ENCODE results near the gene CEACAM21. TPM values are rescaled to one million over a fixed set of nuclear protein-coding genes. Genes with fewer than 3 reads are reported as not detected.

Gene CEACAM21
- polyA plus RNA-seq, 1 donor: 1.5 TPM

DNA sequence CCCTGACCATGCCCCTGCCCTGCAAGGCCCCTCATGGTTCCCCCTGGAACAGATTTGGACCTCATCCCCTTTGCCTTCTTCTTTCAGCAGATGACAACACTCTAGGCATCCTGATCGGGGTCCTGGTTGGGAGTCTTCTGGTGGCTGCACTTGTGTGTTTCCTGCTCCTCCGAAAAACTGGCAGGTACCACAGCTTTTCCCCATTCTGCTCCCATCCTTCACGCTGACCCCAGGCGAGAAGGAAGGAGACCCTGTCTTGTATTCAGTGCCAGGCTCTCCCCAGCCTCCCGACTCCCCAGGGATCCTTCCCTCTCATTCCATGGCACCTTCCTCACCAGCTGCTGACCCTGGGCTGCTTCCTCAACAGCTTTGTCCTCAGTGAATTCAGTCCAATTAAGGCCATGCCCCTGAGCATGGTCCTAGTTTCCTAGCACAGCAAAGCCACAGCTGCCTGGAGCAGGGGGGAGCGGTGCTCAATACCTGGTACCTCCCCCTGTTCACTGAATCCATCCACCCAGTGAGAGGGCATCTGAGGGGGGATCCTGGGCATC, 8.4 kb downstream of the CEACAM21 start:
- H3K27ac ChIP-seq (ENCODE audit: low read length): no peak overlapping the region
- no peak for DNase-seq
- H3K27me3 ChIP-seq (ENCODE audit: control insufficient read depth, insufficient read depth, low read length): no peaks in the 10 kb centered on the region
- H3K4me1 ChIP-seq (ENCODE audit: control insufficient read depth, insufficient read depth, low read length): no peaks in the 10 kb centered on the region
- WGBS (ENCODE audit: insufficient coverage, low lambda C conversion rate): no CpG with 5 or more reads among the region's 6 CpGs
- H3K9me3 ChIP-seq (ENCODE audit: control insufficient read depth, low read depth, low read length): peaks cover 8% of the 10 kb centered on the region
- H3K36me3 ChIP-seq (ENCODE audit: control insufficient read depth, insufficient read depth, low read length): no peaks in the 10 kb centered on the region
- no peak overlapping the region for H3K4me3 ChIP-seq (ENCODE audit: low read length)

DNA sequence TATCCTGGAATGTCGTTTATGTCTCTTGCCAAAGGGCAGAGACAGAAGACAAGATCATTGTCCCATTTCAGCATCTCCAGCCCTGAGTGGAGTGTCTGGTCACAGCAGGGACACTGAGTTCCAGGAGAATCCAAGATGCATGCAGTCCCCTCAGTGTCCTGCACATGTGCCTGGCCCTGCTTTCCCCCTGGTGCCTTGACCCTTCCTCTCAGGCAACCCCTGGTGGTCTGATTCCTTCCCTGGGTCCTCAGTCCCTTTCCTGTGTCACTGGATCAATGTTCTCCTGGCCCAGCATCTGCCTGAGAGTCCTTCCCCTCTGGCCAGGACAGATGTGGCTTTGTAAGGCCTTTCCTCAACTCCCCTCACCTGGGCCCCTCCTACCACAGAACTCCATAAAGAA, 9.0 kb downstream of the CEACAM21 start:
- Histone ChIP-seq H3K4me3 (ENCODE audit: low read length) (no peak overlapping the region), H3K27me3 (ENCODE audit: control insufficient read depth, insufficient read depth, low read length) (no peaks in the 10 kb centered on the region), H3K36me3 (ENCODE audit: control insufficient read depth, insufficient read depth, low read length) (no peaks in the 10 kb centered on the region), H3K9me3 (ENCODE audit: control insufficient read depth, low read depth, low read length) (peaks cover 8% of the 10 kb centered on the region), H3K27ac (ENCODE audit: low read length) (no peak overlapping the region), H3K4me1 (ENCODE audit: control insufficient read depth, insufficient read depth, low read length) (no peaks in the 10 kb centered on the region)
- no CpG with 5 or more reads among the region's 1 CpG for WGBS (ENCODE audit: insufficient coverage, low lambda C conversion rate)
- no peak for DNase-seq

GRCh38 chr19:41586064-41586463, 10.1 kb downstream of the CEACAM21 start:
- H3K27ac ChIP-seq (ENCODE audit: low read length): no peak overlapping the region
- H3K4me3 ChIP-seq (ENCODE audit: low read length): no peak overlapping the region
- no peaks in the 10 kb centered on the region for H3K4me1 ChIP-seq (ENCODE audit: control insufficient read depth, insufficient read depth, low read length)
- DNase-seq: no peak
- no peaks in the 10 kb centered on the region for H3K27me3 ChIP-seq (ENCODE audit: control insufficient read depth, insufficient read depth, low read length)
- peaks cover 8% of the 10 kb centered on the region for H3K9me3 ChIP-seq (ENCODE audit: control insufficient read depth, low read depth, low read length)
- no peaks in the 10 kb centered on the region for H3K36me3 ChIP-seq (ENCODE audit: control insufficient read depth, insufficient read depth, low read length)

DNA sequence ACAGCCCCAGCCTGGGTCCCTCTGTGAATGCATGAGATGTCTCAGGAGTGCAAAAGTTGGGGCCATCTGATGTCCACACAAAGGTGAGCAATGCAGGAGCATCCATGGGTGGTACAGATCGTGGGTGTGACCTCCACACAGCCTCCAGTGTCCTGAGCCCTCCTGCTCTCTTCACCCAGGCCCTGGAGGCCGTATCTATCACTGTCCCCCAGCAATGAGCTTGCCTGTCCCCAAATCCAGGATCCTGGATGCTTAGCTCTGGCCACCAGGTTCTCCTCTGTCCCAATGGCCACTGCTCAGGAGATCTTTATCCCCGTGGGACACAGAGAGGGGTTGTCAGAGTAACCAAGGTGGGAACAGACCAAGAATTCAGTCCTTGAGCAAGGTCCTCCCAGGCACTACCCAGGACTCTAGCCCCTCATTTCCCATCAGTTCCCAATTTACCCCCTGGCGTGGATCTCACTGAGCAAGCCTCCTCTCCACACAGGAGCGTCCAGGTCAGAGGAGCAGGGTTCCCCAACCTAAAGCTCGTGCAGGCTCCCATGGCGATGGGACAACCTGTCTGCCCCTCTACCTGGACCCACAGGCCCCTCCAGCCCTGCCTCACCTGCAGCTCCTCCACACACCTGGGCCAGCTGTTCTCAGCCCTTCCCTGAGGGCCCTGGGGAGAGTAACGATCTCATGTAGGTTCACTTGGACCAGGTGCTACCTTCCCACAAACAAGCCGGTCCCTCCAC, 11.3 kb downstream of the CEACAM21 start:
- WGBS (ENCODE audit: insufficient coverage, low lambda C conversion rate): no CpG with 5 or more reads among the region's 9 CpGs
- no peak for DNase-seq
- Histone ChIP-seq H3K9me3 (ENCODE audit: control insufficient read depth, low read depth, low read length) (peaks cover 3% of the 10 kb centered on the region), H3K4me1 (ENCODE audit: control insufficient read depth, insufficient read depth, low read length) (no peaks in the 10 kb centered on the region), H3K36me3 (ENCODE audit: control insufficient read depth, insufficient read depth, low read length) (no peaks in the 10 kb centered on the region), H3K27me3 (ENCODE audit: control insufficient read depth, insufficient read depth, low read length) (no peaks in the 10 kb centered on the region), H3K27ac (ENCODE audit: low read length) (no peak overlapping the region), H3K4me3 (ENCODE audit: low read length) (no peak overlapping the region)

DNA sequence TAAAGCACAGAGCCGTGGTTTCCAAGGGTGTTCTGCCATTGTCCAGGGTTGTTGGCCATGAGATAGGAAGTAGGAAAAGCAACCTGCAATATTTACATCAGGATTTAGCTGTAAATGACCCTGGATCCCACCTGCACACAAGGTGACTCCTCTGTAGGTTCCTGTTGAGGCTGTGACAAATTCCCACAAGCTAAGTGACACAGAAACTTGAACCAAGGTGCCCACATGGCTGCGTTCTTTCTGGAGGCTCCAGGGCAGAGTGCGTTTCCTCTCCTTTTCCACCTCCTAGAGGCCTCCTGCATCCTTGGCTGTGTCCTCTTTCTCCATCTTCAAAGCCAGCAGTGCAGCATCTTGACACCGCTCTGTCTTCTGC, 11.9 kb downstream of the CEACAM21 start:
- H3K9me3 ChIP-seq (ENCODE audit: control insufficient read depth, low read depth, low read length): no peaks in the 10 kb centered on the region
- H3K36me3 ChIP-seq (ENCODE audit: control insufficient read depth, insufficient read depth, low read length): no peaks in the 10 kb centered on the region
- no peak for DNase-seq
- WGBS (ENCODE audit: insufficient coverage, low lambda C conversion rate): 60% methylated on average over 1 of the region's 4 CpGs
- H3K4me3 ChIP-seq (ENCODE audit: low read length): no peak overlapping the region
- H3K27ac ChIP-seq (ENCODE audit: low read length): no peak overlapping the region
- no peaks in the 10 kb centered on the region for H3K27me3 ChIP-seq (ENCODE audit: control insufficient read depth, insufficient read depth, low read length)
- no peaks in the 10 kb centered on the region for H3K4me1 ChIP-seq (ENCODE audit: control insufficient read depth, insufficient read depth, low read length)

DNA sequence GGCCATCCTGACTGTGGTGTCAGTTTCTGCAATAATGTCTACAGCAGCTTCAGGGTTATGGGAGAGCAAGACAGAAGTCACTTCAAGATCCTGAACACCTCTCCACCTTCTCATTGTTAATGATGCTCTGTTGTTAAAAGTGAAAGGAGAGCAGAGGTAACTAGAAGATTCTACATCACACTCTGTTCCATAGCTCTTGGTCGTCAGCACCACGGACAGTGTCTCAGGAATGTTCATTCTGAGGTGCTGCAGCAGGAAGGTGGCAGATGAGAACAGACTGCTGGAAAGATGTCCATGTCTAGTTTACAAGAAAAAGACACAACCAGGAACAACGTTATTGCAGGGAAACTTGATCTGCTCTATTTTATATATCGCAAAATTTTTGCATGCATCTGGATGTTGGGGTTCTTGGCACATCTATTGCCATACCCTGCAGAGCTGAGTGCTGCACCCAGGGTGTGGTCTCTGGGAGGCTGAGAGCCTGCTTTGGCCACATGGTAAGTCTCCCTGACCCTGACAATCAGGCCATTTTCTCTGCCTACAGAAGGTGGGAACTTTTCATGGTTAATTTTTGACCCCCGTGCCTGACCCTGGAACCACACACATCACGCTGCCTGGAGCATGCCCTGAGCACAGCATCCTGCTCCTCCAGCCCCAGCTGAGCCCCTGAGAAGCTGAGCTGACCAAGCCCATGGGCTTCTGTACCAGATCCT, 12.7 kb downstream of the CEACAM21 start:
- H3K4me1 ChIP-seq (ENCODE audit: control insufficient read depth, insufficient read depth, low read length): no peaks in the 10 kb centered on the region
- H3K36me3 ChIP-seq (ENCODE audit: control insufficient read depth, insufficient read depth, low read length): no peaks in the 10 kb centered on the region
- DNase-seq: no peak
- H3K27ac ChIP-seq (ENCODE audit: low read length): no peak overlapping the region
- no peak overlapping the region for H3K4me3 ChIP-seq (ENCODE audit: low read length)
- WGBS (ENCODE audit: insufficient coverage, low lambda C conversion rate): no CpG with 5 or more reads among the region's 6 CpGs
- no peaks in the 10 kb centered on the region for H3K27me3 ChIP-seq (ENCODE audit: control insufficient read depth, insufficient read depth, low read length)
- H3K9me3 ChIP-seq (ENCODE audit: control insufficient read depth, low read depth, low read length): no peaks in the 10 kb centered on the region

DNA sequence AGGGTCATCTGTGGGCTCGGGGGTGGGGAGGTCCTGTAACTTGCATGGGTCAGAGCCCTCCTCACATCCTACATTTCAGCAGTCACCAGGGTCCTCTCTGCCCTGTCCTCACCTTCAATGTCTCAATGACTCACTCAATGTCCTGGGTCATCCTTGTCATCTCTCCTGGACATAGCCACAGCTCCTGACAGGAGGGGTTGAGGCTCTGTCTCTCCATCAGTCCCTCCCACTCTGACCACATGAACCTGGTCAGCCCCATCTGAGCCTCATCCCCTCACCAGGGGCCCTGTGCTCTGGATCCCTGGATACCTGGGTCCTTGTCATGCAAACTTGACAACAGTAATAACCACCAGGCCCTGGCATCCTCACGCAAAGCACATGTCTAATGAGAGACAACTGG, 13.4 kb downstream of the CEACAM21 start:
- H3K4me3 ChIP-seq (ENCODE audit: low read length): no peak overlapping the region
- no peak for DNase-seq
- H3K36me3 ChIP-seq (ENCODE audit: control insufficient read depth, insufficient read depth, low read length): no peaks in the 10 kb centered on the region
- no peaks in the 10 kb centered on the region for H3K9me3 ChIP-seq (ENCODE audit: control insufficient read depth, low read depth, low read length)
- no peaks in the 10 kb centered on the region for H3K27me3 ChIP-seq (ENCODE audit: control insufficient read depth, insufficient read depth, low read length)
- H3K27ac ChIP-seq (ENCODE audit: low read length): no peak overlapping the region
- no CpG with 5 or more reads among the region's 2 CpGs for WGBS (ENCODE audit: insufficient coverage, low lambda C conversion rate)
- H3K4me1 ChIP-seq (ENCODE audit: control insufficient read depth, insufficient read depth, low read length): no peaks in the 10 kb centered on the region

GRCh38 chr19:41590936-41591335, 15.0 kb downstream of the CEACAM21 start:
- no peak overlapping the region for H3K27ac ChIP-seq (ENCODE audit: low read length)
- H3K27me3 ChIP-seq (ENCODE audit: control insufficient read depth, insufficient read depth, low read length): no peaks in the 10 kb centered on the region
- H3K9me3 ChIP-seq (ENCODE audit: control insufficient read depth, low read depth, low read length): no peaks in the 10 kb centered on the region
- no peaks in the 10 kb centered on the region for H3K4me1 ChIP-seq (ENCODE audit: control insufficient read depth, insufficient read depth, low read length)
- DNase-seq: no peak
- no peak overlapping the region for H3K4me3 ChIP-seq (ENCODE audit: low read length)
- no peaks in the 10 kb centered on the region for H3K36me3 ChIP-seq (ENCODE audit: control insufficient read depth, insufficient read depth, low read length)

- Histone ChIP-seq H3K36me3 (ENCODE audit: control insufficient read depth, insufficient read depth, low read length) (no peaks in the 10 kb centered on the region), H3K27me3 (ENCODE audit: control insufficient read depth, insufficient read depth, low read length) (peaks cover 7% of the 10 kb centered on the region), H3K9me3 (ENCODE audit: control insufficient read depth, low read depth, low read length) (no peaks in the 10 kb centered on the region), H3K4me3 (ENCODE audit: low read length) (no peak overlapping the region), H3K27ac (ENCODE audit: low read length) (no peak overlapping the region), H3K4me1 (ENCODE audit: control insufficient read depth, insufficient read depth, low read length) (no peaks in the 10 kb centered on the region)
- no peak for DNase-seq
- no CpG with 5 or more reads among the region's 5 CpGs for WGBS (ENCODE audit: insufficient coverage, low lambda C conversion rate)
Observed at GRCh38 chr19:41591951-41592562, 16.1 kb downstream of the CEACAM21 start.

DNA sequence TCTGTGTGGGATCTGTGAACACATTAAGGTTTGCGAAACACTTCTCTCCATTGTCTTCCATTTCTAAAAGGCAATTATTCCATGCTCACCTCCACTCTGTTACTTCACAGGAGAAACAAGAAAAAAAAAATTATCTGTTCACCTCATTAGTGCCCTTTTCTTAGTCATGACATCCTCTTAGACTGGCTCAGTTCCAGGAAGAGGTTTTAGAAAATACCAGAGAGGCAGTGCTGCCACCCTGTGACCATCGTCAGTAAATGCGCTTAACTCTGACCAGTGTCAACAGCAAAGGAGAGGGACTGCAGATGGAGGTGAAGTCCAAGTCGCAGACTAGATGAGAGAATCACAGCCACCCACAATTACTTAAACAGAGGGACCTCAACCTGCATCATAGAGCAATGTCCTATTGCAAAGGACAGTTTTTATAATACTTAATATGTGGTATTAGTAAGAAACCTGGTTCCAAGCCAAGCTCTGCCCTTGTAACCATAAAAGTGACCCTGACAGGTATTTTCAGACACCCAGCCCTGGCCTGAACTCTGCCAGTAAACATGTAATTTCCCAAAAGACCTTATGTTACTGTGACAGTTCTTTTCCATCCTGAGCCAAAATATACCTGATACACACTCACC, 19.4 kb downstream of the CEACAM21 start:
- WGBS (ENCODE audit: insufficient coverage, low lambda C conversion rate): no CpG with 5 or more reads among the region's 4 CpGs
- peaks cover 9% of the 10 kb centered on the region for H3K27me3 ChIP-seq (ENCODE audit: control insufficient read depth, insufficient read depth, low read length)
- H3K4me3 ChIP-seq (ENCODE audit: low read length): no peak overlapping the region
- no peaks in the 10 kb centered on the region for H3K4me1 ChIP-seq (ENCODE audit: control insufficient read depth, insufficient read depth, low read length)
- no peaks in the 10 kb centered on the region for H3K9me3 ChIP-seq (ENCODE audit: control insufficient read depth, low read depth, low read length)
- H3K27ac ChIP-seq (ENCODE audit: low read length): no peak overlapping the region
- no peaks in the 10 kb centered on the region for H3K36me3 ChIP-seq (ENCODE audit: control insufficient read depth, insufficient read depth, low read length)
- DNase-seq: peak; percentile 40 to 51

Measured in large intestine (tissue), 3 donors.